Measurements from ENCODE around the gene DPYSL4. TPM values are rescaled to one million over a fixed set of nuclear protein-coding genes. Genes with fewer than 3 reads are reported as not detected.

Gene DPYSL4
- total RNA-seq, 1 experiment from 2014 or later, result 0.21 TPM

- no peaks in the 10 kb centered on the region for H3K27me3 Mint-ChIP-seq (ENCODE audit: insufficient read depth, unreplicated experiment)
- no peak overlapping the region for H3K4me3 Mint-ChIP-seq (ENCODE audit: unreplicated experiment)
- ChIA-PET CTCF (no interaction called here), POLR2A (no interaction called here)
- H3K9me3 Mint-ChIP-seq (ENCODE audit: unreplicated experiment), result no peaks in the 10 kb centered on the region
- no peak for DNase-seq (ENCODE audit: unreplicated experiment)
- H3K27ac Mint-ChIP-seq (ENCODE audit: low read depth, unreplicated experiment), result no peak overlapping the region
- BruUV-seq (replicated peaks), result no TSS peak
- no peaks in the 10 kb centered on the region for H3K36me3 Mint-ChIP-seq (ENCODE audit: insufficient read depth, unreplicated experiment)
- intact Hi-C loops (cut with micrococcal nuclease), result no loop called here
- no peaks in the 10 kb centered on the region for H3K4me1 Mint-ChIP-seq (ENCODE audit: insufficient read depth, unreplicated experiment)
- no peak for TF ChIP-seq CTCF (IDR thresholded peaks at IDR 0.05; ENCODE audit: unreplicated experiment)
These were observed 61.2 kb downstream of the DPYSL4 start for GRCh38 chr10:132247943-132248342.

- DNase-seq (ENCODE audit: unreplicated experiment), result no peak
- intact Hi-C loops (cut with micrococcal nuclease), result no loop called here
- no peaks in the 10 kb centered on the region for H3K9me3 Mint-ChIP-seq (ENCODE audit: unreplicated experiment)
- CTCF ChIA-PET, result no interaction called here
- no peaks in the 10 kb centered on the region for H3K4me1 Mint-ChIP-seq (ENCODE audit: insufficient read depth, unreplicated experiment)
- no peaks in the 10 kb centered on the region for H3K36me3 Mint-ChIP-seq (ENCODE audit: insufficient read depth, unreplicated experiment)
- no peak for TF ChIP-seq CTCF (IDR thresholded peaks at IDR 0.05; ENCODE audit: unreplicated experiment)
- POLR2A ChIA-PET, result interaction anchor here (0.6 kb wide), 1 partner anchor 20 kb away, joined by 4 read pairs; no protein-coding TSS in a partner anchor
- no peak overlapping the region for H3K27ac Mint-ChIP-seq (ENCODE audit: low read depth, unreplicated experiment)
- BruUV-seq (replicated peaks), result no TSS peak
- no peak overlapping the region for H3K4me3 Mint-ChIP-seq (ENCODE audit: unreplicated experiment)
- no peaks in the 10 kb centered on the region for H3K27me3 Mint-ChIP-seq (ENCODE audit: insufficient read depth, unreplicated experiment)
These were observed 61.9 kb downstream of the DPYSL4 start for GRCh38 chr10:132248455-132249225.

- ChIA-PET CTCF (no interaction called here), POLR2A (interaction anchor here (0.6 kb wide), 1 partner anchor 20 kb away, joined by 4 read pairs; no protein-coding TSS in a partner anchor)
- DNase-seq (ENCODE audit: unreplicated experiment), result no peak
- H3K36me3 Mint-ChIP-seq (ENCODE audit: insufficient read depth, unreplicated experiment), result no peaks in the 10 kb centered on the region
- no peaks in the 10 kb centered on the region for H3K27me3 Mint-ChIP-seq (ENCODE audit: insufficient read depth, unreplicated experiment)
- H3K9me3 Mint-ChIP-seq (ENCODE audit: unreplicated experiment), result no peaks in the 10 kb centered on the region
- H3K27ac Mint-ChIP-seq (ENCODE audit: low read depth, unreplicated experiment), result no peak overlapping the region
- H3K4me3 Mint-ChIP-seq (ENCODE audit: unreplicated experiment), result no peak overlapping the region
- BruUV-seq (replicated peaks), result no TSS peak
- intact Hi-C loops (cut with micrococcal nuclease), result no loop called here
- H3K4me1 Mint-ChIP-seq (ENCODE audit: insufficient read depth, unreplicated experiment), result no peaks in the 10 kb centered on the region
- no peak for TF ChIP-seq CTCF (IDR thresholded peaks at IDR 0.05; ENCODE audit: unreplicated experiment)
These were observed 62.5 kb downstream of the DPYSL4 start for GRCh38 chr10:132249226-132249724.

GRCh38 chr10:132249824-132250375 is 63.2 kb downstream of the DPYSL4 start:
- Mint-ChIP-seq H3K36me3 (ENCODE audit: insufficient read depth, unreplicated experiment) (no peaks in the 10 kb centered on the region), H3K27ac (ENCODE audit: low read depth, unreplicated experiment) (no peak overlapping the region), H3K4me1 (ENCODE audit: insufficient read depth, unreplicated experiment) (no peaks in the 10 kb centered on the region), H3K4me3 (ENCODE audit: unreplicated experiment) (no peak overlapping the region), H3K9me3 (ENCODE audit: unreplicated experiment) (no peaks in the 10 kb centered on the region), H3K27me3 (ENCODE audit: insufficient read depth, unreplicated experiment) (no peaks in the 10 kb centered on the region)
- no peak for DNase-seq (ENCODE audit: unreplicated experiment)
- POLR2A ChIA-PET, result no interaction called here
- BruUV-seq (replicated peaks), result no TSS peak
- no peak for TF ChIP-seq CTCF (IDR thresholded peaks at IDR 0.05; ENCODE audit: unreplicated experiment)
- CTCF ChIA-PET, result no interaction called here
- intact Hi-C loops (cut with micrococcal nuclease), result no loop called here

Data from MCF 10A (cell line).